Fibroblast of lung (primary cell): Measurements from ENCODE around the gene ABCB11.

Experiments
- EZH2 ChIP-seq: IDR thresholded peaks from 2 replicates; pipeline ENCODE4 v1.5.1; 2012; ENCODE audit warnings: low read length, control low read depth, mild to moderate bottlenecking; ENCODE audit errors: missing control alignments
- TF ChIP-seq, protein P1 (sequence below), 2 donors: IDR thresholded peaks in 1 of 2; conservative IDR thresholded peaks in 1 of 2; 1 replicate in 1 of 2; 2 replicates in 1 of 2; pipeline ENCODE4 v1.5.1; 2011 to 2012; ENCODE audit warnings: low read length in 2 of 2, control low read depth in 1 of 2, inconsistent platforms in 1 of 2, low read depth in 1 of 2, mild to moderate bottlenecking in 1 of 2

DNA sequence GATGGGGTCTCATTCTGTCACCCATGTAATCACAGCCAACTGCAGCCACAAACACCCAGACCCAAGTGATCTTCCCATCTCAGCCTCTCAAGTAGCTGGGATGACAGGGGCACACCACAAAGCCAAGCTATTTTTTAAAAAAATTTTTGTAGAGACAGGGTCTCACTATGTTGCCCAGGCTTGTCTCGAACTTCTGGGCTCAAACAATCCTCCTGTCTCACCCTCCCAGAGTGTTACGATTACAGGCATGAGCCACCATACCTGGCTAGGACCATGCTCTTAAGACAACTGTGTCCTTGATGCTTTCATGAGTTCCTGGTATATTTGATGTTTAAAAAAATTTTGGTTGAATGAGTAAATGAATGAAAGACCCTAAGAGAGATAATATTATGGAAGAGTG is 19.4 kb downstream of the ABCB11 start:
- TF ChIP-seq, protein P1, sequence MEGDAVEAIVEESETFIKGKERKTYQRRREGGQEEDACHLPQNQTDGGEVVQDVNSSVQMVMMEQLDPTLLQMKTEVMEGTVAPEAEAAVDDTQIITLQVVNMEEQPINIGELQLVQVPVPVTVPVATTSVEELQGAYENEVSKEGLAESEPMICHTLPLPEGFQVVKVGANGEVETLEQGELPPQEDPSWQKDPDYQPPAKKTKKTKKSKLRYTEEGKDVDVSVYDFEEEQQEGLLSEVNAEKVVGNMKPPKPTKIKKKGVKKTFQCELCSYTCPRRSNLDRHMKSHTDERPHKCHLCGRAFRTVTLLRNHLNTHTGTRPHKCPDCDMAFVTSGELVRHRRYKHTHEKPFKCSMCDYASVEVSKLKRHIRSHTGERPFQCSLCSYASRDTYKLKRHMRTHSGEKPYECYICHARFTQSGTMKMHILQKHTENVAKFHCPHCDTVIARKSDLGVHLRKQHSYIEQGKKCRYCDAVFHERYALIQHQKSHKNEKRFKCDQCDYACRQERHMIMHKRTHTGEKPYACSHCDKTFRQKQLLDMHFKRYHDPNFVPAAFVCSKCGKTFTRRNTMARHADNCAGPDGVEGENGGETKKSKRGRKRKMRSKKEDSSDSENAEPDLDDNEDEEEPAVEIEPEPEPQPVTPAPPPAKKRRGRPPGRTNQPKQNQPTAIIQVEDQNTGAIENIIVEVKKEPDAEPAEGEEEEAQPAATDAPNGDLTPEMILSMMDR (conservative IDR thresholded peaks at IDR 0.05 in 1 of 2, IDR thresholded peaks at IDR 0.05 in 1 of 2; ENCODE audit: low read depth in 1 of 2, low read length in 2 of 2), result no peak
- TF ChIP-seq EZH2, result no peak
